C4-2B (cell line): ENCODE data around the gene RAPGEF4.

Source experiments
- H3K27ac ChIP-seq: fragments of 450-650 bp; 2 replicates; pipeline ENCODE4 v1.5.1; 2017
- CTCF ChIP-seq: fragments of 450-650 bp; conservative IDR thresholded peaks from 2 replicates; pipeline ENCODE4 v1.5.1; 2017; ENCODE audit warnings: mild to moderate bottlenecking
- ZFX ChIP-seq: fragments of 450-650 bp; IDR thresholded peaks from 2 replicates; pipeline ENCODE4 v1.6.1; 2017

RAPGEF4 gene

DNA sequence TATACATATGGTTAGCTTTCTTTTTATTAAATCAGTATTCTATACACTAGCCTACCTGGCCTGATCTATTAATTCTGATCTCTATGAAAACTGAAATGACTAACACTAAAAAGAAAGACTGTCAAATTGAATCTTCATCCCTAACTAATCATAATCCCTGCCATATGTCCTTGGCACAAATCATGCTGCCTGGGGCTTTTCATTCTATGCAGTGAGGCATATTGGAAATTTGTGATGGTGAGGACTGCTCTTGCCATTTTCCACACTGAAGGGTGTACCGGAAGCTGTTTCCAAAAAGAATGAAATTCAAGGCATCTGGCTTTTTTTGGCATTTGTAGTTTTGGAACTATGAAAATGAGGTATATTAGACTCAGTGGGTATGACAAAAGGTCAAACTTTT is 39.7 kb downstream of the RAPGEF4 start:
- no peak overlapping the region for H3K27ac ChIP-seq
- no peak for TF ChIP-seq CTCF
- TF ChIP-seq ZFX: no peak

GRCh38 chr2:172777431-172777830 is 41.8 kb downstream of the RAPGEF4 start:
- TF ChIP-seq CTCF (no peak), ZFX (no peak)
- no peak overlapping the region for H3K27ac ChIP-seq

DNA sequence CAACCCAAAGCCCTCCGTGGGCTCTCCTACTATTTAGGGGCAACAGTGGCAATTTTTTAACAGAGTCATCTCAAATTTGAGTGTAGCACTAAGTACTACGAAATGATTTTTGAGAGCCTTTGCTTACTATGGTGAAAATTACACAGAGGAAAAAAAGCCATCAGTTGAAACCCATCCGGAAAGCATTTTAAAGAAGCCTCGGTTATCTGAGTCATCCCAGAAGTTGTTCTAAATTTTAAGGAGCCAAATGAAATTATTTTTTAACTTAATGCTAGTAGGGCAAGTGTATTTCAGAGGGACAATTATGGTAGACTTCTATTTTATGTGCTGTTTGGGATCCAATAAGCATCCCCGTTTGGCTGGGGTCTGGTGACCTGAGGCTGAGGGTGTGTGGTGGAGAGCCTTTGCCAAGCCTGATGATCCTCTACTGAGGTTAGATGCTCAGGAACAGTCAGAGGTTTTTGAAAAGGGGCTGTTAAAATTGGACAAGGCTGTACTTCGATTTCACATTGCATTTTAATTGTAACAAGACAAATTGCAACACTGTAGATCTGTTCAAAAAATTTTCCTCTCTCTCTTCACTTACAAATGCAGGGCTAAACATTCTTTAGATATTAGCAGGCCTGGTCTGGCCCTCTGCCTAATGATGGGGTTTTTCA is 47.0 kb downstream of the RAPGEF4 start:
- no peak for TF ChIP-seq CTCF
- no peak for TF ChIP-seq ZFX
- H3K27ac ChIP-seq: no peak overlapping the region

DNA sequence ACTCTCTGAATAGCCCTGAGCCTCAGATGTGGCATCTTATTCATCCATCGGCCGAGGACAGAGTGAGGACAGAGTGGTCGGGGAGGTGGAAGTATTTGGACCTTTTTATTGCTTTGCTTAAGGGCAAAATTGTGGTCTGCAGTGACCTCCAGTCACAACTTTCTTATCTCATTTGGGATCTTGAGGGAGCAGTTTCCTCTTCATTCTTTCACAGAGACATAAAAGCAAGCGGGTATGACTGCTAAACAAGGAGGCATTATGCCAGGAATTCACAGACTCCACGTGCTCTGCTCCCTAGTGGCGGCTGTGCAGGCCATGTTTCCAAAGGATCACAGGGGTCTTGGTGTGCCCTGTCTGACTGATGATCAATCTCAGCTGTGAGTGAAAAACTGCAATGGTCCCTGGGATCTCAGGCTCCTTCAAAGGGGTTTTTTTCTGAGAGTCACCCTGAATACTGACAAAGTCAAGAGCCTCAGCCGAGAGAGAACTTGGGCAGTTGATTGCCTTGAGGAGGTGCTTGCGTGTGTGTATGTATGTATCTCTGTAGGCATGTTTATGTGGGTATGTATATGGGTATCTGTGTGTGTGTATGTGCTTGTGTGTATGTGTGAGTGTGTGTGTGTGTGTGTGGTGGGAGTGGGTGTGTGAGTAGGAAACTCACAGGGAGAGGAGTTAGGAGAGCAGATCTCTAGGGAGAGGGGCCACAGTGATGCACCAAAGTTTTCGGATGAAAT is 47.7 kb downstream of the RAPGEF4 start:
- TF ChIP-seq CTCF (peak; percentile 25), ZFX (no peak)
- no peak overlapping the region for H3K27ac ChIP-seq

- no peak overlapping the region for H3K27ac ChIP-seq
- TF ChIP-seq CTCF (no peak), ZFX (no peak)
Observed at GRCh38 chr2:172788871-172789270, 53.2 kb downstream of the RAPGEF4 start.

GRCh38 chr2:172790404-172790803 is 54.8 kb downstream of the RAPGEF4 start:
- TF ChIP-seq ZFX: no peak
- TF ChIP-seq CTCF: no peak
- H3K27ac ChIP-seq: no peak overlapping the region

DNA sequence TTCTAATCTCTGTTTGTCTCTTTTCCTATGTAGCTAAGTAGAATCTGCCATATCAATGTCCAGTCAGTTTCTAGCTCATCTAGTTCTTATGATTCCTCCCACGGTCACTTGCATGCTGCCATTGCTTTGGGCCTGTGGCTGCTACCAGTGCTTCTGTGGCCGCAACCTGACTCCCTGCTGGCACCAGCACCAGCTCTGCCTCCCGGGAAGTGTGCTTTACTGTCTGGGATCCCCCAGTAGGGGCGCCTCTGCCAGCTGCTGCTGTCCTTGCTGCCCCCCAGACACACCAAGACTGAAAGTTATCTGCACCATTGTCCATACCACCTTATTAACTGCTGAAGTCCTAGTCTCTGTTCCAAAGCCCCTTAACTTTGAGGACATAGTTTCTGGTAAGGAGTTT is 56.3 kb downstream of the RAPGEF4 start:
- TF ChIP-seq CTCF (no peak), ZFX (no peak)
- no peak overlapping the region for H3K27ac ChIP-seq
